SK-N-SH (cell line): ENCODE results near the gene MXRA8. TPM values are rescaled to one million over a fixed set of nuclear protein-coding genes. Genes with fewer than 3 reads are reported as not detected.

Experiments used
- CTCF ChIA-PET: fragments of 300-600, 350-600 bp; formaldehyde crosslinking; extraction: SDS; loops from one replicate; lab custom pipeline; 2021; lab: Yijun Ruan, JAX
- POLR2A ChIA-PET: fragments of 350-600 bp; sonication (Branson Sonifier 250); formaldehyde crosslinking; extraction: SDS; loops from one replicate; lab custom pipeline; 2020; ENCODE audit warnings: antibody characterized with exemption, inconsistent platforms; lab: Yijun Ruan, JAX
- DNase-seq: peaks from one replicate; pipeline ENCODE4 v3.0.0; 2012
- H2AFZ ChIP-seq: fragments of 200-600 bp; sonication (generic); 2 replicates; pipeline ENCODE4 v1.8.1; 2016; ENCODE audit warnings: antibody characterized with exemption, mild to moderate bottlenecking, low read depth
- H3F3A ChIP-seq: fragments of 200-600 bp; sonication (generic); replicated peaks from 2 replicates; pipeline ENCODE3; 2016; ENCODE audit warnings: antibody characterized with exemption, mild to moderate bottlenecking; ENCODE audit not compliant: insufficient read depth
- H3K27ac ChIP-seq, 2 experiments: fragments of 200-500 bp in 1 of 2; fragments of 200-600 bp in 1 of 2; sonication (Bioruptor generic) in 1 of 2; sonication (generic), shearing (Covaris generic) in 1 of 2; 2 replicates each; pipeline versions ENCODE4 v1.5.1 to v1.6.1; 2014 to 2016; ENCODE audit warnings: low read depth in 2 of 2, inconsistent platforms in 1 of 2, low read length in 1 of 2, mild to moderate bottlenecking in 1 of 2, mixed read lengths in 1 of 2
- H3K27me3 ChIP-seq: fragments of 200-600 bp; sonication (generic), shearing (Covaris generic); 2 replicates; pipeline ENCODE4 v1.6.1; 2016; ENCODE audit warnings: mixed run types; ENCODE audit not compliant: insufficient read depth
- H3K36me3 ChIP-seq, 2 experiments: fragments of 200-500 bp in 1 of 2; fragments of 200-600 bp in 1 of 2; sonication (Bioruptor generic) in 1 of 2; sonication (generic) in 1 of 2; replicated peaks in 1 of 2; 2 replicates each; pipeline versions ENCODE3 to v1.5.1; 2014 to 2016; ENCODE audit warnings: low read length in 1 of 2, mild to moderate bottlenecking in 1 of 2; ENCODE audit not compliant: insufficient read depth in 2 of 2, control insufficient read depth in 1 of 2
- H3K4me1 ChIP-seq, 2 experiments: fragments of 200-500 bp in 1 of 2; fragments of 200-600 bp in 1 of 2; sonication (Bioruptor generic) in 1 of 2; sonication (generic), shearing (Covaris generic) in 1 of 2; 2 replicates each; pipeline versions ENCODE4 v1.5.1 to v1.6.1; 2014 to 2016; ENCODE audit warnings: low read depth in 1 of 2, low read length in 1 of 2, mixed run types in 1 of 2; ENCODE audit not compliant: insufficient read depth in 2 of 2, control insufficient read depth in 1 of 2
- H3K4me2 ChIP-seq: fragments of 200-600 bp; sonication (generic), shearing (Covaris generic); 2 replicates; pipeline ENCODE4 v1.6.1; 2017; ENCODE audit warnings: mixed run types
- H3K4me3 ChIP-seq, 2 experiments: fragments of 200-500 bp in 1 of 2; fragments of 200-600 bp in 1 of 2; sonication (Bioruptor generic) in 1 of 2; sonication (generic), shearing (Covaris generic) in 1 of 2; 2 replicates each; pipeline versions ENCODE4 v1.5.1 to v1.8.1; 2014 to 2016; ENCODE audit warnings: low read depth in 2 of 2, inconsistent platforms in 1 of 2, low read length in 1 of 2, mild to moderate bottlenecking in 1 of 2, mixed read lengths in 1 of 2, moderate library complexity in 1 of 2
- H3K79me2 ChIP-seq: fragments of 200-600 bp; sonication (generic); 2 replicates; pipeline ENCODE4 v1.8.1; 2017; ENCODE audit warnings: mild to moderate bottlenecking; ENCODE audit not compliant: insufficient read depth
- H3K9ac ChIP-seq: fragments of 200-600 bp; sonication (generic); 2 replicates; pipeline ENCODE4 v1.6.1; 2017; ENCODE audit warnings: mixed run types
- H3K9me2 ChIP-seq: fragments of 200-600 bp; sonication (generic); 2 replicates; pipeline ENCODE4 v1.6.1; 2017; ENCODE audit warnings: mixed run types
- H3K9me3 ChIP-seq: fragments of 200-600 bp; sonication (generic); 2 replicates; pipeline ENCODE4 v1.6.1; 2017; ENCODE audit warnings: mixed run types, mild to moderate bottlenecking, moderate library complexity
- H4K20me1 ChIP-seq: fragments of 200-600 bp; sonication (generic); 2 replicates; pipeline ENCODE4 v1.6.1; 2017; ENCODE audit warnings: mild to moderate bottlenecking, mixed run types; ENCODE audit not compliant: insufficient read depth
- CHD2 ChIP-seq: fragments of 150-350 bp; IDR thresholded peaks from 2 replicates; pipeline ENCODE4 v1.6.1; 2018; ENCODE audit warnings: low read length; ENCODE audit not compliant: partially characterized antibody
- EZH2phosphoT487 ChIP-seq: fragments of 200-600 bp; sonication (generic); IDR thresholded peaks from 2 replicates; pipeline ENCODE4 v1.6.1; 2017; ENCODE audit warnings: low read depth, mixed run types, mild to moderate bottlenecking, antibody characterized with exemption, moderate library complexity, borderline replicate concordance
- MEF2A ChIP-seq: IDR thresholded peaks from 2 replicates; pipeline ENCODE4 v1.4.0; 2012; ENCODE audit warnings: low read depth, borderline replicate concordance
- MXI1 ChIP-seq: IDR thresholded peaks from 2 replicates; pipeline ENCODE4 v1.6.1; 2012; ENCODE audit warnings: mild to moderate bottlenecking, low read depth, low read length, improper control_type of control experiment
- RAD21 ChIP-seq: IDR thresholded peaks from 2 replicates; pipeline ENCODE4 v1.6.1; 2012; ENCODE audit warnings: mild to moderate bottlenecking, low read length
- RFX5 ChIP-seq: IDR thresholded peaks from 2 replicates; pipeline ENCODE4 v1.6.1; 2012; ENCODE audit warnings: mild to moderate bottlenecking, improper control_type of control experiment, low read length
- SMC3 ChIP-seq: IDR thresholded peaks from 2 replicates; pipeline ENCODE4 v1.6.1; 2012; ENCODE audit warnings: low read depth, low read length, improper control_type of control experiment
- TAF1 ChIP-seq: IDR thresholded peaks from 2 replicates; pipeline ENCODE4 v1.6.1; 2012; ENCODE audit warnings: low read depth, mild to moderate bottlenecking, low read length, moderate library complexity, borderline replicate concordance
- TCF12 ChIP-seq: IDR thresholded peaks from 2 replicates; pipeline ENCODE4 v1.4.0; 2012
- WGBS: methylation state at CpG from one replicate; pipeline ENCODE4 v1.1.6; 2017; ENCODE audit warnings: low lambda C conversion rate; 5-methylcytosine and 5-hydroxymethylcytosine counted together
- polyA plus RNA-seq, 3 experiments: library from polyadenylated mRNA; depleted of rRNA; stranded (reverse); fragments of >200 nt; gene quantifications; 2 replicates each; pipeline ENCODE4 v1.2.3, GENCODE V29; 2012
- TF ChIP-seq, protein P1 (sequence below): IDR thresholded peaks from 2 replicates; pipeline ENCODE4 v1.4.0; 2012; ENCODE audit warnings: low read depth
- TF ChIP-seq, protein P2 (sequence below): fragments of 150-350 bp; IDR thresholded peaks from 2 replicates; pipeline ENCODE4 v1.6.1; 2016; ENCODE audit warnings: mild to moderate bottlenecking, low read depth, low read length
- TF ChIP-seq, protein P3 (sequence below): IDR thresholded peaks from 2 replicates; pipeline ENCODE4 v1.4.0; 2012; ENCODE audit warnings: low read depth, borderline replicate concordance
- TF ChIP-seq, protein P4 (sequence below): IDR thresholded peaks from 2 replicates; pipeline ENCODE4 v1.4.0; 2012; ENCODE audit warnings: low read depth, borderline replicate concordance

The MXRA8 gene
- polyA plus RNA-seq, 1 of the 3 experiments (the other 2 are of a cell fraction) = 2.5 TPM

DNA sequence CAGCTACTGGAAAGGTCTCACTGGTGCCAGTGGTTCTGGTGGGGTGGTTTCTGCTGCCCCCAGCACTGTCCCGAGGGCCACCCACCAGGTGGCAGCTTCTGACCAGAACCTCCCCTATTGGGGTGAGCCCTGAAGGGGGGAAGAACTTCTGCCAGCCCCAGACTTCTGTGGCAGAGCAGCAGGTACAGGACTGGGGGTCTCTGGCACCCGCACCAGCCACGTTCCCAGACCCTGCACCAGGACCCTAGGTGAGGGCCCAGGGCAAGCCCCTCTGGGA is 48.3 kb downstream of the MXRA8 start:
- H4K20me1 ChIP-seq = peaks cover 15% of the 10 kb centered on the region; the same call in 1 of the 2 replicates
- TF ChIP-seq, protein P1, sequence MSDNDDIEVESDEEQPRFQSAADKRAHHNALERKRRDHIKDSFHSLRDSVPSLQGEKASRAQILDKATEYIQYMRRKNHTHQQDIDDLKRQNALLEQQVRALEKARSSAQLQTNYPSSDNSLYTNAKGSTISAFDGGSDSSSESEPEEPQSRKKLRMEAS = no peak
- no peak for TF ChIP-seq MEF2A
- no peak for TF ChIP-seq MXI1
- no peak for TF ChIP-seq EZH2phosphoT487
- TF ChIP-seq, protein P2, sequence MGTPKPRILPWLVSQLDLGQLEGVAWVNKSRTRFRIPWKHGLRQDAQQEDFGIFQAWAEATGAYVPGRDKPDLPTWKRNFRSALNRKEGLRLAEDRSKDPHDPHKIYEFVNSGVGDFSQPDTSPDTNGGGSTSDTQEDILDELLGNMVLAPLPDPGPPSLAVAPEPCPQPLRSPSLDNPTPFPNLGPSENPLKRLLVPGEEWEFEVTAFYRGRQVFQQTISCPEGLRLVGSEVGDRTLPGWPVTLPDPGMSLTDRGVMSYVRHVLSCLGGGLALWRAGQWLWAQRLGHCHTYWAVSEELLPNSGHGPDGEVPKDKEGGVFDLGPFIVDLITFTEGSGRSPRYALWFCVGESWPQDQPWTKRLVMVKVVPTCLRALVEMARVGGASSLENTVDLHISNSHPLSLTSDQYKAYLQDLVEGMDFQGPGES = no peak
- TF ChIP-seq SMC3 = no peak
- TF ChIP-seq TAF1 = no peak
- TF ChIP-seq CHD2 = no peak
- TF ChIP-seq, protein P3, sequence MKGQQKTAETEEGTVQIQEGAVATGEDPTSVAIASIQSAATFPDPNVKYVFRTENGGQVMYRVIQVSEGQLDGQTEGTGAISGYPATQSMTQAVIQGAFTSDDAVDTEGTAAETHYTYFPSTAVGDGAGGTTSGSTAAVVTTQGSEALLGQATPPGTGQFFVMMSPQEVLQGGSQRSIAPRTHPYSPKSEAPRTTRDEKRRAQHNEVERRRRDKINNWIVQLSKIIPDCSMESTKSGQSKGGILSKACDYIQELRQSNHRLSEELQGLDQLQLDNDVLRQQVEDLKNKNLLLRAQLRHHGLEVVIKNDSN = no peak
- TF ChIP-seq RAD21 = no peak
- no peak for TF ChIP-seq RFX5
- TF ChIP-seq, protein P4, sequence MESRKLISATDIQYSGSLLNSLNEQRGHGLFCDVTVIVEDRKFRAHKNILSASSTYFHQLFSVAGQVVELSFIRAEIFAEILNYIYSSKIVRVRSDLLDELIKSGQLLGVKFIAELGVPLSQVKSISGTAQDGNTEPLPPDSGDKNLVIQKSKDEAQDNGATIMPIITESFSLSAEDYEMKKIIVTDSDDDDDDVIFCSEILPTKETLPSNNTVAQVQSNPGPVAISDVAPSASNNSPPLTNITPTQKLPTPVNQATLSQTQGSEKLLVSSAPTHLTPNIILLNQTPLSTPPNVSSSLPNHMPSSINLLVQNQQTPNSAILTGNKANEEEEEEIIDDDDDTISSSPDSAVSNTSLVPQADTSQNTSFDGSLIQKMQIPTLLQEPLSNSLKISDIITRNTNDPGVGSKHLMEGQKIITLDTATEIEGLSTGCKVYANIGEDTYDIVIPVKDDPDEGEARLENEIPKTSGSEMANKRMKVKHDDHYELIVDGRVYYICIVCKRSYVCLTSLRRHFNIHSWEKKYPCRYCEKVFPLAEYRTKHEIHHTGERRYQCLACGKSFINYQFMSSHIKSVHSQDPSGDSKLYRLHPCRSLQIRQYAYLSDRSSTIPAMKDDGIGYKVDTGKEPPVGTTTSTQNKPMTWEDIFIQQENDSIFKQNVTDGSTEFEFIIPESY = no peak
- no peak for TF ChIP-seq TCF12
- TF ChIP-seq, all 33 proteins: peak for 0
- Histone ChIP-seq H3K79me2 (peaks cover 31% of the 10 kb centered on the region), H2AFZ (no peak overlapping the region), H3K27ac (no peak overlapping the region), H3K4me1 (peaks cover 10 to 29% of the 10 kb centered on the region in 2 experiments; a peak in 2 of 4 replicates), H3K36me3 (peaks cover 0 to 49% of the 10 kb centered on the region in 2 experiments), H3K9me2 (no peaks in the 10 kb centered on the region), H3K27me3 (no peaks in the 10 kb centered on the region), H3K4me3 (no peak overlapping the region), H3F3A (no peaks in the 10 kb centered on the region), H3K9ac (no peak overlapping the region), H3K9me3 (no peaks in the 10 kb centered on the region), H3K4me2 (no peak overlapping the region; the same call in 1 of the 2 replicates)
- no CpG with 5 or more reads among the region's 3 CpGs for WGBS
- POLR2A ChIA-PET = interaction anchor here (1.2 kb wide), 1 partner anchor 15 kb away, joined by 3 read pairs; no protein-coding TSS in a partner anchor
- CTCF ChIA-PET = interaction anchor here (1.1 to 1.4 kb wide), 3 partner anchors 9 to 38 kb away, joined by 3 to 7 read pairs (median 5); partner anchors contain the start of gene DVL1
- DNase-seq = no peak
